Panc1 (cell line): ENCODE measurements around the gene TRIM56.

Experiments used
- POLR2AphosphoS5 ChIP-seq: IDR thresholded peaks from 2 replicates; pipeline ENCODE4 v1.6.1; 2012; ENCODE audit warnings: mild to moderate bottlenecking, low read depth, low read length, moderate library complexity
- SIN3A ChIP-seq: IDR thresholded peaks from 2 replicates; pipeline ENCODE4 v1.6.1; 2012; ENCODE audit warnings: low read depth, mild to moderate bottlenecking, low read length, moderate library complexity, borderline replicate concordance; ENCODE audit not compliant: insufficient read depth
- TCF7L2 ChIP-seq: IDR thresholded peaks from 2 replicates; pipeline ENCODE4 v1.6.1; 2011; ENCODE audit warnings: mild to moderate bottlenecking, low read depth, low read length, inconsistent platforms
- TF ChIP-seq, protein P1 (sequence below): fragments of 450-650 bp; IDR thresholded peaks from 2 replicates; pipeline ENCODE4 v1.5.1; 2017; ENCODE audit warnings: mild to moderate bottlenecking
- TF ChIP-seq, protein P2 (sequence below), 2 experiments: IDR thresholded peaks; 2 replicates each; pipeline ENCODE4 v1.6.1; 2011 to 2012; ENCODE audit warnings: low read depth in 2 of 2, control low read depth in 1 of 2, low read length in 1 of 2, mild to moderate bottlenecking in 1 of 2, moderate library complexity in 1 of 2; ENCODE audit not compliant: insufficient read depth in 1 of 2

DNA sequence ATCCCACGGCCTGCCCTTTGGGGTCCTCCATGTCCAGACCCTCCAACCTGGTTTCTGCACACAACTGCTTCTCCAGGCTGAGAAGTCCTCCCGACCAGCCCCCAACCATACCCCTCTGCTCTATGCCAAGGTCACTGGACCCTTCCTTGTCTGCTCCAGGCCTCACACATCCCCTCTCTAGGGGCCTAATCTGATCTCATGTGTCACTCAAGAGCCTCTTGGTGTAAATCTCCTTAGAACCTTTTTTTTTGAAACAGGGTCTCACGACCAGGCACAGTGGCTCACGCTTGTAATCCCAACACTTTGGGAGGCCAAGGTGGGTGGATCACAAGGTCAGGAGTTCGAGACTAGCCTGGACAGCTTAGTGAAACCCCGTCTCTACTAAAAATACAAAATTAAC is 24.1 kb downstream of the TRIM56 start:
- TF ChIP-seq, protein P1, sequence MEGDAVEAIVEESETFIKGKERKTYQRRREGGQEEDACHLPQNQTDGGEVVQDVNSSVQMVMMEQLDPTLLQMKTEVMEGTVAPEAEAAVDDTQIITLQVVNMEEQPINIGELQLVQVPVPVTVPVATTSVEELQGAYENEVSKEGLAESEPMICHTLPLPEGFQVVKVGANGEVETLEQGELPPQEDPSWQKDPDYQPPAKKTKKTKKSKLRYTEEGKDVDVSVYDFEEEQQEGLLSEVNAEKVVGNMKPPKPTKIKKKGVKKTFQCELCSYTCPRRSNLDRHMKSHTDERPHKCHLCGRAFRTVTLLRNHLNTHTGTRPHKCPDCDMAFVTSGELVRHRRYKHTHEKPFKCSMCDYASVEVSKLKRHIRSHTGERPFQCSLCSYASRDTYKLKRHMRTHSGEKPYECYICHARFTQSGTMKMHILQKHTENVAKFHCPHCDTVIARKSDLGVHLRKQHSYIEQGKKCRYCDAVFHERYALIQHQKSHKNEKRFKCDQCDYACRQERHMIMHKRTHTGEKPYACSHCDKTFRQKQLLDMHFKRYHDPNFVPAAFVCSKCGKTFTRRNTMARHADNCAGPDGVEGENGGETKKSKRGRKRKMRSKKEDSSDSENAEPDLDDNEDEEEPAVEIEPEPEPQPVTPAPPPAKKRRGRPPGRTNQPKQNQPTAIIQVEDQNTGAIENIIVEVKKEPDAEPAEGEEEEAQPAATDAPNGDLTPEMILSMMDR, result no peak
- TF ChIP-seq POLR2AphosphoS5 (no peak), SIN3A (no peak), TCF7L2 (no peak)
- TF ChIP-seq, protein P2, sequence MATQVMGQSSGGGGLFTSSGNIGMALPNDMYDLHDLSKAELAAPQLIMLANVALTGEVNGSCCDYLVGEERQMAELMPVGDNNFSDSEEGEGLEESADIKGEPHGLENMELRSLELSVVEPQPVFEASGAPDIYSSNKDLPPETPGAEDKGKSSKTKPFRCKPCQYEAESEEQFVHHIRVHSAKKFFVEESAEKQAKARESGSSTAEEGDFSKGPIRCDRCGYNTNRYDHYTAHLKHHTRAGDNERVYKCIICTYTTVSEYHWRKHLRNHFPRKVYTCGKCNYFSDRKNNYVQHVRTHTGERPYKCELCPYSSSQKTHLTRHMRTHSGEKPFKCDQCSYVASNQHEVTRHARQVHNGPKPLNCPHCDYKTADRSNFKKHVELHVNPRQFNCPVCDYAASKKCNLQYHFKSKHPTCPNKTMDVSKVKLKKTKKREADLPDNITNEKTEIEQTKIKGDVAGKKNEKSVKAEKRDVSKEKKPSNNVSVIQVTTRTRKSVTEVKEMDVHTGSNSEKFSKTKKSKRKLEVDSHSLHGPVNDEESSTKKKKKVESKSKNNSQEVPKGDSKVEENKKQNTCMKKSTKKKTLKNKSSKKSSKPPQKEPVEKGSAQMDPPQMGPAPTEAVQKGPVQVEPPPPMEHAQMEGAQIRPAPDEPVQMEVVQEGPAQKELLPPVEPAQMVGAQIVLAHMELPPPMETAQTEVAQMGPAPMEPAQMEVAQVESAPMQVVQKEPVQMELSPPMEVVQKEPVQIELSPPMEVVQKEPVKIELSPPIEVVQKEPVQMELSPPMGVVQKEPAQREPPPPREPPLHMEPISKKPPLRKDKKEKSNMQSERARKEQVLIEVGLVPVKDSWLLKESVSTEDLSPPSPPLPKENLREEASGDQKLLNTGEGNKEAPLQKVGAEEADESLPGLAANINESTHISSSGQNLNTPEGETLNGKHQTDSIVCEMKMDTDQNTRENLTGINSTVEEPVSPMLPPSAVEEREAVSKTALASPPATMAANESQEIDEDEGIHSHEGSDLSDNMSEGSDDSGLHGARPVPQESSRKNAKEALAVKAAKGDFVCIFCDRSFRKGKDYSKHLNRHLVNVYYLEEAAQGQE (IDR thresholded peaks at IDR 0.05; ENCODE audit: insufficient read depth in 1 of 2, low read depth in 2 of 2, low read length in 1 of 2), result no peak
